Sigmoid colon (tissue), 4 donors: ENCODE data around the gene TBC1D1.
A peak's percentile ranks its signal among the peaks of the same experiment; 100 is the strongest.

Experiments
- EP300 ChIP-seq, 4 donors: sonication (generic); formaldehyde crosslinking; IDR thresholded peaks; one replicate each; pipeline ENCODE4 v1.6.1; 2017; ENCODE audit warnings: antibody characterized with exemption in 4 of 4
- POLR2A ChIP-seq, 2 donors: fragments of 450-650 bp; IDR thresholded peaks; one replicate each; pipeline ENCODE4 v1.6.1; 2016; ENCODE audit warnings: antibody characterized with exemption in 2 of 2, mild to moderate bottlenecking in 2 of 2, moderate library complexity in 2 of 2
- POLR2AphosphoS5 ChIP-seq, 4 donors: sonication (generic); formaldehyde crosslinking; IDR thresholded peaks; one replicate each; pipeline ENCODE4 v1.6.1; 2017; ENCODE audit warnings: antibody characterized with exemption in 4 of 4
- TF ChIP-seq, protein P1 (sequence below), 4 experiments: fragments of 450-650 bp in 3 of 4; fragments of 200-600 bp in 1 of 4; IDR thresholded peaks; one replicate each; pipeline ENCODE4 v1.5.1; 2016 to 2019; ENCODE audit warnings: antibody characterized with exemption in 4 of 4, mild to moderate bottlenecking in 3 of 4, moderate library complexity in 2 of 4

DNA sequence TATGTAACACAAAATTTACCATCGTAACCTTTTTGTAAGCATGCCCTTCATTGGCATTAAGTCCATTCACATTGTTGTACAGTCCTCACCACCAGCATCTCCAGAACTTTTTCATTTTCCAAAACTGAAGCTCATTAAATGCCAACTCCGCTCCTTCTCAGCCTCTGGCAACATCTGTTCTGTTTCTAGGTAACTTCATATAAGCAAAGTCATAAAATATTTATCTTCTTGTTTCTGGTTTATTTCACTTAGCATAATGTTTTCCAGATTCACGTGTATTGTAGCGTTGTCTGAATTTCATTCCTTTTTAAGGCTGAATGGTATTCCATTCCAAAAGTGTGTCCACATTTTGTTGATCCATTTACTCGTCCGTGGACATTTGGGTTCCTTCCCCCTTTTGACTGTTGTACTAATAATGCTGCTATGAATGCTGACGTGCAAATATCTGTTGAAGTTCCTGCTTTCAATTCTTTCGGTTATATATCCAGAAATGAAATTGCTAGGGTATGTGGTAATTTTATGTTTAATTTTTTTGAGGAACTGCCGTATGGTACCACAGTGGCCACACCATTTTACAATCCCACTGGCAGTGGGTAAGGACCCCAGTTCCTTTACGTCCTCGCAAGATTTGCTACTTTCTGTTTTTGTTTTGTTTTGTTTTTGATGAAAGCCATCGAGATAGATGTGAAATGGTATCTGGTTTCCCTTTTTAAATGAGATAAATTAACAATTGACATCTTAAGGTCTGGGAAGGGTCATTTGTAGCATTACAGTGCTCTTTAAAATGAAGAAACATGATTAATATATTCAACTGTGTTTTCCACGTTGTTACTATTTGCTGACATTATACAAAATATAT is 132.7 kb downstream of the TBC1D1 start:
- TF ChIP-seq POLR2A (IDR thresholded peaks at IDR 0.05) (no peak), EP300 (IDR thresholded peaks at IDR 0.05) (peak; percentile 60 to 96 (median 82)), POLR2AphosphoS5 (IDR thresholded peaks at IDR 0.05) (peak; percentile 86 to 98 (median 94))
- TF ChIP-seq, protein P1, sequence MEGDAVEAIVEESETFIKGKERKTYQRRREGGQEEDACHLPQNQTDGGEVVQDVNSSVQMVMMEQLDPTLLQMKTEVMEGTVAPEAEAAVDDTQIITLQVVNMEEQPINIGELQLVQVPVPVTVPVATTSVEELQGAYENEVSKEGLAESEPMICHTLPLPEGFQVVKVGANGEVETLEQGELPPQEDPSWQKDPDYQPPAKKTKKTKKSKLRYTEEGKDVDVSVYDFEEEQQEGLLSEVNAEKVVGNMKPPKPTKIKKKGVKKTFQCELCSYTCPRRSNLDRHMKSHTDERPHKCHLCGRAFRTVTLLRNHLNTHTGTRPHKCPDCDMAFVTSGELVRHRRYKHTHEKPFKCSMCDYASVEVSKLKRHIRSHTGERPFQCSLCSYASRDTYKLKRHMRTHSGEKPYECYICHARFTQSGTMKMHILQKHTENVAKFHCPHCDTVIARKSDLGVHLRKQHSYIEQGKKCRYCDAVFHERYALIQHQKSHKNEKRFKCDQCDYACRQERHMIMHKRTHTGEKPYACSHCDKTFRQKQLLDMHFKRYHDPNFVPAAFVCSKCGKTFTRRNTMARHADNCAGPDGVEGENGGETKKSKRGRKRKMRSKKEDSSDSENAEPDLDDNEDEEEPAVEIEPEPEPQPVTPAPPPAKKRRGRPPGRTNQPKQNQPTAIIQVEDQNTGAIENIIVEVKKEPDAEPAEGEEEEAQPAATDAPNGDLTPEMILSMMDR (IDR thresholded peaks at IDR 0.05) = no peak
